WERI-Rb-1 (cell line): Measurements from ENCODE around the gene HILPDA.

Experiments used
- DNase-seq: peaks from one replicate; pipeline ENCODE4 v3.0.0-alpha.2; 2020
- H3K27ac ChIP-seq: fragments of 250-450 bp; sonication (Bioruptor Pico); 2 replicates; pipeline ENCODE4 v1.5.1; 2020; ENCODE audit warnings: mild to moderate bottlenecking, moderate library complexity
- H3K27me3 ChIP-seq: fragments of 250-450 bp; sonication (Bioruptor Pico); 2 replicates; pipeline ENCODE4 v1.5.1; 2021; ENCODE audit warnings: mild to moderate bottlenecking, low read depth, moderate library complexity; ENCODE audit not compliant: insufficient read depth, severe bottlenecking
- H3K36me3 ChIP-seq: fragments of 250-450 bp; sonication (Bioruptor Pico); 2 replicates; pipeline ENCODE4 v1.5.1; 2020; ENCODE audit warnings: mild to moderate bottlenecking, moderate library complexity
- H3K4me3 ChIP-seq: 2 replicates; pipeline ENCODE4 v1.5.1; 2011; ENCODE audit warnings: low read depth, mild to moderate bottlenecking, control low read depth, low read length
- H3K9me3 ChIP-seq: fragments of 250-450 bp; sonication (Bioruptor Pico); 2 replicates; pipeline ENCODE4 v1.5.1; 2021; ENCODE audit warnings: mild to moderate bottlenecking, moderate library complexity; ENCODE audit not compliant: severe bottlenecking
- CTCF ChIP-seq: IDR thresholded peaks from 2 replicates; pipeline ENCODE4 v1.5.1; 2011; ENCODE audit warnings: low read depth, mild to moderate bottlenecking, control low read depth, inconsistent platforms, low read length

The HILPDA gene

GRCh38 chr7:128419257-128419656, 36.4 kb upstream of the HILPDA start:
- H3K27ac ChIP-seq: no peak overlapping the region
- TF ChIP-seq CTCF: no peak
- DNase-seq: no peak

GRCh38 chr7:128420773-128421172, 34.9 kb upstream of the HILPDA start:
- H3K4me3 ChIP-seq: no peak overlapping the region
- no peak for DNase-seq
- TF ChIP-seq CTCF: no peak
- no peaks in the 10 kb centered on the region for H3K27me3 ChIP-seq
- no peaks in the 10 kb centered on the region for H3K36me3 ChIP-seq
- no peaks in the 10 kb centered on the region for H3K9me3 ChIP-seq
- no peak overlapping the region for H3K27ac ChIP-seq

More at GRCh38 chr7:128419257-128419656, 36.4 kb upstream of the HILPDA start:
- no peak overlapping the region for H3K4me3 ChIP-seq
- H3K27me3 ChIP-seq: no peaks in the 10 kb centered on the region
- no peaks in the 10 kb centered on the region for H3K9me3 ChIP-seq
- H3K36me3 ChIP-seq: no peaks in the 10 kb centered on the region

- DNase-seq: no peak
- TF ChIP-seq CTCF: no peak
- H3K4me3 ChIP-seq: no peak overlapping the region
- H3K9me3 ChIP-seq: no peaks in the 10 kb centered on the region
- H3K36me3 ChIP-seq: no peaks in the 10 kb centered on the region
- no peaks in the 10 kb centered on the region for H3K27me3 ChIP-seq
- no peak overlapping the region for H3K27ac ChIP-seq
These were observed 34.3 kb upstream of the HILPDA start for GRCh38 chr7:128421384-128421783.

- no peak overlapping the region for H3K27ac ChIP-seq
- H3K36me3 ChIP-seq: no peaks in the 10 kb centered on the region
- no peak overlapping the region for H3K4me3 ChIP-seq
- H3K9me3 ChIP-seq: no peaks in the 10 kb centered on the region
- no peaks in the 10 kb centered on the region for H3K27me3 ChIP-seq
- DNase-seq: no peak
- no peak for TF ChIP-seq CTCF
These were observed 33.6 kb upstream of the HILPDA start for GRCh38 chr7:128422037-128422436.

GRCh38 chr7:128422842-128423241, 32.8 kb upstream of the HILPDA start:
- no peaks in the 10 kb centered on the region for H3K36me3 ChIP-seq
- no peak overlapping the region for H3K4me3 ChIP-seq
- no peaks in the 10 kb centered on the region for H3K9me3 ChIP-seq
- no peak for DNase-seq
- no peak for TF ChIP-seq CTCF
- no peaks in the 10 kb centered on the region for H3K27me3 ChIP-seq
- no peak overlapping the region for H3K27ac ChIP-seq

GRCh38 chr7:128424686-128425275, 30.9 kb upstream of the HILPDA start:
- Histone ChIP-seq H3K9me3 (no peaks in the 10 kb centered on the region), H3K27ac (no peak overlapping the region), H3K4me3 (no peak overlapping the region), H3K27me3 (no peaks in the 10 kb centered on the region), H3K36me3 (no peaks in the 10 kb centered on the region)
- DNase-seq: no peak
- TF ChIP-seq CTCF: no peak
